Effector memory CD4-positive, alpha-beta T cell (primary cell): ENCODE data around the gene SPEF1.

Experiments used
- DNase-seq, 3 donors: peaks; one replicate each; pipeline ENCODE4 v3.0.0-alpha.2; 2020
- H3K27ac ChIP-seq: 2 replicates; pipeline ENCODE4 v1.7.0; 2013; ENCODE audit warnings: mild to moderate bottlenecking, low read length, moderate library complexity; ENCODE audit not compliant: insufficient read depth, poor library complexity, severe bottlenecking
- H3K27me3 ChIP-seq: replicated peaks from 2 replicates; pipeline ENCODE4 v1.7.0; 2013; ENCODE audit warnings: mild to moderate bottlenecking, low read length; ENCODE audit not compliant: insufficient read depth, control insufficient read depth, poor library complexity, severe bottlenecking
- H3K36me3 ChIP-seq: 2 replicates; pipeline ENCODE4 v1.7.0; 2013; ENCODE audit warnings: mild to moderate bottlenecking, low read length, moderate library complexity; ENCODE audit not compliant: control insufficient read depth, insufficient read depth
- H3K4me1 ChIP-seq: 2 replicates; pipeline ENCODE4 v1.7.0; 2013; ENCODE audit warnings: low read length, mild to moderate bottlenecking; ENCODE audit not compliant: control insufficient read depth, insufficient read depth, poor library complexity, severe bottlenecking
- H3K4me3 ChIP-seq: 2 replicates; pipeline ENCODE4 v1.7.0; 2013; ENCODE audit warnings: low read length, low read depth, mild to moderate bottlenecking; ENCODE audit not compliant: insufficient read depth, poor library complexity, severe bottlenecking
- H3K9me3 ChIP-seq: 2 replicates; pipeline ENCODE4 v1.7.0; 2013; ENCODE audit warnings: mild to moderate bottlenecking, low read length, moderate library complexity; ENCODE audit not compliant: control insufficient read depth

SPEF1 gene

GRCh38 chr20:3739926-3740451 lies 41.3 kb downstream of the SPEF1 start:
- Histone ChIP-seq H3K27ac (no peak overlapping the region), H3K36me3 (no peaks in the 10 kb centered on the region), H3K9me3 (no peaks in the 10 kb centered on the region), H3K4me1 (peaks cover 3% of the 10 kb centered on the region), H3K4me3 (no peak overlapping the region), H3K27me3 (no peaks in the 10 kb centered on the region)
- no peak for DNase-seq

- Histone ChIP-seq H3K27ac (no peak overlapping the region), H3K4me3 (no peak overlapping the region), H3K27me3 (no peaks in the 10 kb centered on the region), H3K36me3 (no peaks in the 10 kb centered on the region), H3K4me1 (no peaks in the 10 kb centered on the region), H3K9me3 (no peaks in the 10 kb centered on the region)
- no peak for DNase-seq
These were observed 42.0 kb downstream of the SPEF1 start for GRCh38 chr20:3739054-3739925.

- no peak for DNase-seq
- Histone ChIP-seq H3K27ac (no peak overlapping the region), H3K9me3 (no peaks in the 10 kb centered on the region), H3K4me3 (no peak overlapping the region), H3K27me3 (peaks cover under 1% of the 10 kb centered on the region), H3K4me1 (no peaks in the 10 kb centered on the region), H3K36me3 (no peaks in the 10 kb centered on the region)
These were observed 42.9 kb downstream of the SPEF1 start for GRCh38 chr20:3738111-3739053.

DNA sequence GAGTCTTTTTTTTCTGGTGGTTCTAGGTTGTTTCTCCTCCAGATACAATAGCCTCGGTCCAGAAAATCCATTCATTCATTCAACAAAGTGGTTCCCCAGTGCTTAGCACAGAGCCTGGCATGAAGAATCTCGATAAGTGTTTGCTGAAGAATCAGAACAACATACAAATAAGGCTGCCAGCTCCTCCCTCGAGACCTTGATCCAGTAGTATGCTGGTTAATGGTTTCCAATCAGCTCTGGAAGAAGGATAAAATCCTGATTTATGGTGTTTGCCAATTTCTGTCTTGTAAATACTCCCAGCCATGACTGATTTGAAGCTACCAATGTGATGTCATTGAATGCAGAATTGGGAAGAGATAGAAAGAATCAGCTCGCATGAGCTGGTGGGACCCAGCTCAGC lies 45.5 kb downstream of the SPEF1 start:
- H3K9me3 ChIP-seq = no peaks in the 10 kb centered on the region

GRCh38 chr20:3734111-3734843 lies 47.0 kb downstream of the SPEF1 start:
- Histone ChIP-seq H3K27me3 (peaks cover 15% of the 10 kb centered on the region), H3K9me3 (no peaks in the 10 kb centered on the region), H3K36me3 (no peaks in the 10 kb centered on the region), H3K4me1 (peaks cover 3% of the 10 kb centered on the region), H3K27ac (no peak overlapping the region), H3K4me3 (no peak overlapping the region)
- DNase-seq = no peak

More for the DNA sequence above, 45.5 kb downstream of the SPEF1 start:
- DNase-seq = no peak
- Histone ChIP-seq H3K36me3 (no peaks in the 10 kb centered on the region), H3K4me1 (peaks cover 3% of the 10 kb centered on the region), H3K27me3 (peaks cover 15% of the 10 kb centered on the region), H3K4me3 (no peak overlapping the region), H3K27ac (no peak overlapping the region)

- H3K4me3 ChIP-seq = no peak overlapping the region
- H3K27me3 ChIP-seq = peaks cover 15% of the 10 kb centered on the region
- DNase-seq = no peak
- H3K4me1 ChIP-seq = peaks cover 3% of the 10 kb centered on the region
- H3K27ac ChIP-seq = no peak overlapping the region
- H3K9me3 ChIP-seq = no peaks in the 10 kb centered on the region
- no peaks in the 10 kb centered on the region for H3K36me3 ChIP-seq
These were observed 47.9 kb downstream of the SPEF1 start for GRCh38 chr20:3733119-3733995.

DNA sequence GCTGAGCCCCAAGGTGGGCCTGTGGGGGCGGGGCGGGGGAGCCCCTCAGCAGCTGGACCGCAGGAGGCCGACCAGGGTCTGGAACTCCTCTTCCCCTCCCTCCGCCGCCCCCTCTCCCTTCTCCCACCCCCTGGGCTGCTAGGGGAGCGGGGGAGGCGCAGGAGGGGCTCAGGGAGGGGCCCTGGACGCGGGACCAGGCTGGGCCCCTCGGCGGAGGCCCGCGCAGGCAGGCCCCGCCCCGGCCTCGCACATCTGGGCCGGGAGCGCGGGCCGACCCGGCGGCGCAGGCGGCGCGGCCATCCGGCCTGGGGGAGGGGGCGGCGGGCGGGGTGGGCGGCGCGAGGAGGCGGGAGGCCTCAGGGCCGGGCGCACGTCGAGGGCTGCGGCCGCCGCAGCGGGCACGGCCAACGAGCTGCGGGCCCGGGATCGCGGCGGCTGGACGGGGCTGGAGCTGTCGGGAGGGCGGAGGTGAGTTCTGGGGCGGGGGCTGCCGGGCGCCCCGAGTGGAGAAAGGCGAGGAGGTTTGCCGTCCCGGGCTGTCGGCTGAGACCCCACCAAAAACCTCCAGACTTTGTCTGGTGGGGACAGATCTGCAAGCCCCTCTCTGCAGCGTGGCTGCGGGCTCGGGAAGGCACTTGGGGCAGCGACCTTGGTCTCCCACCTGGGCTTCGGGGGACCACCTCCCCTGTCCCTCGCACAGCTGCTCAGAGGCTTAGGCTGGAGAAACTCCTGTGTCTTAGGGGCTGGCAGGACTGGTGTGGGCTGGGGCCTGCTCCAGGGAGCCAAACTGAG lies 48.7 kb downstream of the SPEF1 start, which contains the start of gene HSPA12B:
HSPA12B (plus strand) TSS at position 359 of the 792 bp plus-strand sequence. CDS start 5,990 bp downstream, outside the sequence.
- Histone ChIP-seq H3K27ac (no peak within 1 kb of the TSS), H3K9me3 (no peaks in the 10 kb centered on the region), H3K4me3 (no peak within 1 kb of the TSS), H3K36me3 (no peaks in the 10 kb centered on the region), H3K4me1 (peaks cover 3% of the 10 kb centered on the region), H3K27me3 (peaks cover 15% of the 10 kb centered on the region)
- no peak for DNase-seq

- no peak overlapping the region for H3K4me3 ChIP-seq
- peaks cover 15% of the 10 kb centered on the region for H3K27me3 ChIP-seq
- no peaks in the 10 kb centered on the region for H3K36me3 ChIP-seq
- no peak for DNase-seq
- no peaks in the 10 kb centered on the region for H3K9me3 ChIP-seq
- H3K4me1 ChIP-seq = peaks cover 3% of the 10 kb centered on the region
- no peak overlapping the region for H3K27ac ChIP-seq
These were observed 49.3 kb downstream of the SPEF1 start for GRCh38 chr20:3731944-3732326.
